OCI-LY7 (cell line): ENCODE results near the gene RNF115. TPM values are rescaled to one million over a fixed set of nuclear protein-coding genes. Genes with fewer than 3 reads are reported as not detected.
"Not testable (repeated sequence)": the region's sequence is repeated elsewhere in the genome, so short reads cannot be mapped to it uniquely, and the experiment has no call there.

Experiments used
- BruUV-seq: library from RNA; stranded (reverse); fragments of 400-500 nt; replicated peaks from 2 replicates; lab custom pipeline; 2021; lab: Mats Ljungman, UMichigan
- CTCF ChIA-PET: fragments of 300-600 bp; sonication (Branson Sonifier 250); formaldehyde crosslinking; loops from one replicate; lab custom pipeline; 2022; ENCODE audit warnings: antibody characterized with exemption; ENCODE audit not compliant: unreplicated experiment; lab: Charles Lee
- POLR2A ChIA-PET: fragments of 300-600 bp; sonication (Branson Sonifier 250); formaldehyde crosslinking; loops from one replicate; lab custom pipeline; 2022; ENCODE audit warnings: antibody characterized with exemption; lab: Charles Lee
- DNase-seq: peaks from one replicate; pipeline ENCODE4 v3.0.0-alpha.2; 2015; ENCODE audit warnings: low spot score
- H2AFZ ChIP-seq: fragments of 200-600 bp; sonication (generic), shearing (Covaris generic); 2 replicates; pipeline ENCODE4 v1.6.1; 2014; ENCODE audit warnings: mild to moderate bottlenecking, antibody characterized with exemption, low read length, moderate library complexity
- H3K27ac ChIP-seq: fragments of 200-600 bp; sonication (generic); 2 replicates; pipeline ENCODE4 v1.5.1; 2014; ENCODE audit warnings: mixed run types, low read depth, mild to moderate bottlenecking, moderate library complexity, low read length, inconsistent platforms; ENCODE audit not compliant: poor library complexity, severe bottlenecking
- H3K36me3 ChIP-seq: fragments of 200-600 bp; sonication (generic); 2 replicates; pipeline ENCODE4 v1.6.1; 2014; ENCODE audit warnings: mild to moderate bottlenecking, antibody characterized with exemption, low read length, moderate library complexity, mixed read lengths; ENCODE audit not compliant: insufficient read depth
- H3K4me1 ChIP-seq: fragments of 200-600 bp; sonication (generic); 2 replicates; pipeline ENCODE4 v1.5.1; 2014; ENCODE audit warnings: mild to moderate bottlenecking, low read length; ENCODE audit not compliant: insufficient read depth, poor library complexity, severe bottlenecking
- H3K4me2 ChIP-seq: fragments of 200-600 bp; sonication (generic); 2 replicates; pipeline ENCODE4 v1.6.1; 2014; ENCODE audit warnings: mild to moderate bottlenecking, low read length
- H3K4me3 ChIP-seq: fragments of 200-600 bp; sonication (generic); 2 replicates; pipeline ENCODE4 v1.5.1; 2014; ENCODE audit warnings: mild to moderate bottlenecking, low read depth, low read length; ENCODE audit not compliant: poor library complexity, severe bottlenecking
- H3K79me2 ChIP-seq: fragments of 200-600 bp; sonication (generic); 2 replicates; pipeline ENCODE4 v1.6.1; 2016; ENCODE audit warnings: low read depth, mild to moderate bottlenecking, low read length, moderate library complexity, mixed read lengths; ENCODE audit not compliant: insufficient read depth
- H3K9me2 ChIP-seq: fragments of 200-600 bp; sonication (generic); 2 replicates; pipeline ENCODE4 v1.6.1; 2016; ENCODE audit warnings: mild to moderate bottlenecking, low read length, mixed read lengths; ENCODE audit not compliant: insufficient read depth
- H3K9me3 ChIP-seq: fragments of 200-600 bp; sonication (generic); 2 replicates; pipeline ENCODE4 v1.6.1; 2014; ENCODE audit warnings: mild to moderate bottlenecking, mixed run types, low read length, mixed read lengths
- H4K20me1 ChIP-seq: fragments of 200-600 bp; sonication (generic); 2 replicates; pipeline ENCODE4 v1.6.1; 2014; ENCODE audit warnings: mild to moderate bottlenecking, antibody characterized with exemption, low read length, moderate library complexity, mixed read lengths; ENCODE audit not compliant: insufficient read depth
- intact Hi-C: fragments of 100-400 bp; cut with micrococcal nuclease; formaldehyde crosslinking; loops from one replicate; pipeline ENCODE4 v1.10.0; 2022; ENCODE audit not compliant: unreplicated experiment
- total RNA-seq, 2 experiments: library from RNA; depleted of rRNA in 1 of 2; stranded (reverse); fragments of >200 nt in 1 of 2; shearing (Covaris generic) in 1 of 2; gene quantifications; 2 replicates each; pipeline ENCODE4 v1.2.3, GENCODE V29; 2014 to 2022

Gene RNF115
- total RNA-seq, 2 experiments from 2014 or later, result 14.8 to 24.0 TPM

DNA sequence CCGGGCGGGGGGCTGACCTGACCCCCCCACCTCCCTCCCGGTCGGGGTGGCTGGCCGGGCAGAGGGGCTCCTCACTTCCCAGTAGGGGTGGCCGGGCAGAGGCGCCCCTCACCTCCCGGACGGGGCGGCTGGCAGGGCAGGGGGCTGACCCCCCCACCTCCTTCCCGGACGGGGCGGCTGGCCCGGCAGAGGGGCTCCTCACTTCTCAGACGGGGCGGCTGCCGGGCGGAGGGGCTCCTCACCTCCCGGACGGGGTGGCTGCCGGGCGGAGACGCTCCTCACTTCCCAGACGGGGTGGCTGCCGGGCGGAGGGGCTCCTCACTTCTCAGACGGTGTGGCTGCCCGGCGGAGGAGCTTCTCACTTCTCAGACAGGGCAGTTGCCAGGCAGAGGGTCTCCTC lies 57.0 kb downstream of the RNF115 start:
- intact Hi-C loops, H3K4me2 ChIP-seq, H3K27ac ChIP-seq, H3K4me1 ChIP-seq, H3K4me3 ChIP-seq, POLR2A ChIA-PET, H3K79me2 ChIP-seq, DNase-seq, BruUV-seq, H2AFZ ChIP-seq, H3K9me2 ChIP-seq, CTCF ChIA-PET, H4K20me1 ChIP-seq: not testable (repeated sequence)
- Histone ChIP-seq H3K9me3 (peaks cover 12% of the 10 kb centered on the region; the same call in 1 of the 2 replicates), H3K36me3 (peaks cover 75% of the 10 kb centered on the region)

DNA sequence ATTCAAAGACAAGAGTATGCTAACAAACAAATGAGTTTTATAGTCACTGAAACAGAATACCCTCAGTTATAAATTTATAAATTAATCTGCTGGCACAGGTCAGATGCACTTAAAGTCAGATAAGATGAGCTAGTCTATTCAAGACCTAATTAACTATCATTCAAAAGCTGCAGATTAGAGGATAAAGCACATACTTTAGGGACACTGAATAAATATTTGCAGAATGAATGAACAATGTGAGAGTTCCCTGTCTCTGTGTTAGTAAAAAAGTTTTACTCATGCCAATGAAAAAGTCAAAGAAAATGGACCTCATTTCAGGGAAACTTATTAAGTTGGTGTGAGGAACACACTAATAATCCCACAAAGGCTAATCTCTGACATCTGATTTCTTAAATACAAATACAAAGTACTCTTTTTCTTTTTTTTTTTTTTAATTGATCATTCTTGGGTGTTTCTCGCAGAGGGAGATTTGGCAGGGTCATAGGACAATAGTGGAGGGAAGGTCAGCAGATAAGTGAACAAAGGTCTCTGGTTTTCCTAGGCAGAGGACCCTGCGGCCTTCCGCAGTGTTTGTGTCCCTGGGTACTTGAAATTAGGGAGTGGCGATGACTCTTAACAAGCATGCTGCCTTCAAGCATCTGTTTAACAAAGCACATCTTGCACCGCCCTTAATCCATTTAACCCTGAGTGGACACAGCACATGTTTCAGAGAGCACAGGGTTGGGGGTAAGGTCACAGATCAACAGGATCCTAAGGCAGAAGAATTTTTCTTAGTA lies 58.1 kb downstream of the RNF115 start:
- H3K4me3 ChIP-seq, H3K4me2 ChIP-seq, H4K20me1 ChIP-seq, H2AFZ ChIP-seq, DNase-seq, H3K27ac ChIP-seq, H3K79me2 ChIP-seq, intact Hi-C loops, H3K4me1 ChIP-seq, H3K9me2 ChIP-seq, POLR2A ChIA-PET, CTCF ChIA-PET, BruUV-seq: not testable (repeated sequence)
- Histone ChIP-seq H3K36me3 (peaks cover 76% of the 10 kb centered on the region), H3K9me3 (peaks cover 23% of the 10 kb centered on the region; the same call in 1 of the 2 replicates)

- DNase-seq, intact Hi-C loops, H3K9me2 ChIP-seq, H3K27ac ChIP-seq, CTCF ChIA-PET, BruUV-seq, POLR2A ChIA-PET, H2AFZ ChIP-seq, H3K4me1 ChIP-seq, H4K20me1 ChIP-seq, H3K4me2 ChIP-seq, H3K79me2 ChIP-seq, H3K4me3 ChIP-seq: not testable (repeated sequence)
- Histone ChIP-seq H3K36me3 (peaks cover 76% of the 10 kb centered on the region), H3K9me3 (peaks cover 29% of the 10 kb centered on the region)
Observed at GRCh38 chr1:145765127-145765526, 58.8 kb downstream of the RNF115 start.

GRCh38 chr1:145764231-145764940 lies 59.5 kb downstream of the RNF115 start:
- H2AFZ ChIP-seq, H3K4me3 ChIP-seq, CTCF ChIA-PET, DNase-seq, H3K79me2 ChIP-seq, H3K27ac ChIP-seq, H3K4me1 ChIP-seq, H4K20me1 ChIP-seq, H3K9me2 ChIP-seq, intact Hi-C loops, POLR2A ChIA-PET, H3K4me2 ChIP-seq, BruUV-seq: not testable (repeated sequence)
- Histone ChIP-seq H3K9me3 (peaks cover 34% of the 10 kb centered on the region), H3K36me3 (peaks cover 76% of the 10 kb centered on the region)

DNA sequence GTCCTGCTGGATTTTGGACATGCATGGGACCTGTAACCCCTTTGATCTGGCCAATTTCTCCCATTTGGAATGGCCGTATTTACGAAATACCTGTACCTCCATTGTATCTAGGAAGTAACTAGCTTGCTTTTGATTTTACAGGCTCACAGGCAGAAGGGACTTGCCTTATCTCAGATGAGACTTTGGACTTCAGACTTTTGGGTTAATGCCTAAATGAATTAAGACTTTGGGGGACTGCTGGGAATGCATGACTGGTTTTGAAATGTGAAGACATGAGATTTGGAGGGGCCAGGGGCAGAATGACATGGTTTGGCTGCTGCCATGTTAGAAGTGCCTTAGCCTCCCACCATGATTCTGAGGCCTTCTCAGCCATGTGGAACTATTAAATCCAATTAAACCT lies 61.9 kb downstream of the RNF115 start:
- H3K4me2 ChIP-seq, H4K20me1 ChIP-seq, H3K27ac ChIP-seq, H2AFZ ChIP-seq, DNase-seq, H3K9me2 ChIP-seq, intact Hi-C loops, H3K4me1 ChIP-seq, H3K79me2 ChIP-seq, H3K4me3 ChIP-seq, BruUV-seq, CTCF ChIA-PET: not testable (repeated sequence)
- Histone ChIP-seq H3K9me3 (peaks cover 34% of the 10 kb centered on the region), H3K36me3 (peaks cover 78% of the 10 kb centered on the region)
- POLR2A ChIA-PET, result interaction anchor here (0.6 kb wide), 1 partner anchor 97 kb away, joined by 3 read pairs; the partner anchor contains the start of gene PIAS3

GRCh38 chr1:145761498-145761897 lies 62.4 kb downstream of the RNF115 start:
- H3K79me2 ChIP-seq, H3K9me2 ChIP-seq, H3K4me3 ChIP-seq, DNase-seq, H4K20me1 ChIP-seq, H3K4me2 ChIP-seq, H3K4me1 ChIP-seq, intact Hi-C loops, H3K27ac ChIP-seq, H2AFZ ChIP-seq, BruUV-seq, CTCF ChIA-PET: not testable (repeated sequence)
- POLR2A ChIA-PET, result interaction anchor here (0.6 kb wide), 1 partner anchor 98 kb away, joined by 3 read pairs; the partner anchor contains the start of gene PIAS3
- H3K36me3 ChIP-seq, result peaks cover 75% of the 10 kb centered on the region
- peaks cover 34% of the 10 kb centered on the region for H3K9me3 ChIP-seq
